COR-L47 (cell line): Measurements from ENCODE around the gene TFIP11.

ENCODE experiments used
- DNase-seq: peaks from one replicate; lab custom pipeline; 2025; lab: John Stamatoyannopoulos, UW

The TFIP11 gene

GRCh38 chr22:26479043-26479791 lies 33.1 kb downstream of the TFIP11 start:
- DNase-seq = peak; percentile 28

- no peak for DNase-seq
These were observed 34.9 kb downstream of the TFIP11 start for GRCh38 chr22:26477341-26477731.

GRCh38 chr22:26476705-26477340 lies 35.5 kb downstream of the TFIP11 start:
- no peak for DNase-seq

GRCh38 chr22:26474682-26475081 lies 37.6 kb downstream of the TFIP11 start:
- DNase-seq = no peak

GRCh38 chr22:26471522-26471921 lies 40.8 kb downstream of the TFIP11 start:
- DNase-seq = no peak

GRCh38 chr22:26470807-26471206 lies 41.5 kb downstream of the TFIP11 start:
- no peak for DNase-seq

GRCh38 chr22:26466196-26466595 lies 46.1 kb downstream of the TFIP11 start:
- DNase-seq = no peak

GRCh38 chr22:26464312-26464711 lies 48.0 kb downstream of the TFIP11 start:
- no peak for DNase-seq

GRCh38 chr22:26463688-26464087 lies 48.6 kb downstream of the TFIP11 start:
- no peak for DNase-seq

GRCh38 chr22:26463101-26463661 lies 49.1 kb downstream of the TFIP11 start:
- no peak for DNase-seq

GRCh38 chr22:26462641-26463040 lies 49.6 kb downstream of the TFIP11 start:
- no peak for DNase-seq

- no peak for DNase-seq
These were observed 50.2 kb downstream of the TFIP11 start for GRCh38 chr22:26462051-26462450.

GRCh38 chr22:26461188-26461810 lies 51.0 kb downstream of the TFIP11 start:
- DNase-seq = peak; percentile 38

GRCh38 chr22:26460202-26460601 lies 52.1 kb downstream of the TFIP11 start:
- DNase-seq = no peak

GRCh38 chr22:26457661-26458272 lies 54.5 kb downstream of the TFIP11 start:
- no peak for DNase-seq

- no peak for DNase-seq
These were observed 58.3 kb downstream of the TFIP11 start for GRCh38 chr22:26453812-26454500.

- no peak for DNase-seq
These were observed 59.1 kb downstream of the TFIP11 start for GRCh38 chr22:26453216-26453615.

- no peak for DNase-seq
These were observed 59.8 kb downstream of the TFIP11 start for GRCh38 chr22:26452236-26453016.

GRCh38 chr22:26450453-26451185 lies 61.7 kb downstream of the TFIP11 start:
- no peak for DNase-seq

GRCh38 chr22:26448941-26449340 lies 63.3 kb downstream of the TFIP11 start:
- DNase-seq = no peak
